HG03457 (cell line): ENCODE results near the gene LTBP1.

Source experiments
- ATAC-seq: cut with Tn5 transposase; IDR thresholded peaks from one replicate; pipeline ENCODE4 v1.9.1; 2021; ENCODE audit warnings: moderate number of reproducible peaks; ENCODE audit not compliant: unreplicated experiment

LTBP1 gene

DNA sequence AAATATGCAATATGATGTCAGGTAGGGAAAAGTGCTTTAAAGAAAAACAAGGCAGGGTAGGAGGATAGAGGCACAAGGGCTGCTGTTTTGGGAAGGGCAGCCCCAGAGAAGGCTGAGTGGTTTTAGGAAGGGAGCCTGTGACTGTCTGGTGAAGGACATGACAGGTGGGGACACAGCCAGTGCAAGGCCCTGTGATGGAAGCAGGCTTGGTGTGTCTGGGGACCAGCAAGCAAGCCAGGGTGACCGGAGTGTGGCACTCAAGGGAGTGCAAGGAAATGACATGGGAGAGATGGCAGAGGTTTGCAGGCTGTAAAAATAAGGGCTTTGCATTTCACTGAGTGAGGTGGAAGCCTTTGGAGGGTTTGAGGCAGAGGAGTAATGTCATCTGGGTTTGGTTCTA is 62.0 kb downstream of the LTBP1 start:
- no peak for ATAC-seq

DNA sequence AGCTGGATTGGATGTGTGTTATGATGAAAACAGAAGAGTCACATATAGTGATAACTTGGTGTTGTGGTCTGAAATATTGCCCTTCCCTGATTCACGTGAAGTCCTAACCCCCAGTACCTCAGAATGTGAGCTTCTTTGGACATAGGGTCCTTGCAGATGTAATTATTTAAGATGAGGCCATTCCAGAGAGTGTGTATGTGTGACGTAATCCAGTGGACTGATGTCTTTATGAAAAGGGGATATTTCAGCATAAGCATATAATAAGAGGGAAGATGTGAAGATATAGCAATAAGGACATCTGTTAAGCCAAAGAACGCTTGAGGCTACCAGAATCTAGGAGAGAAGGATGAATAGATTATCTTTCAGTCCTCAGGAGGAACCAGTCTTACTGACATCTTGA is 62.5 kb downstream of the LTBP1 start:
- ATAC-seq, result no peak

DNA sequence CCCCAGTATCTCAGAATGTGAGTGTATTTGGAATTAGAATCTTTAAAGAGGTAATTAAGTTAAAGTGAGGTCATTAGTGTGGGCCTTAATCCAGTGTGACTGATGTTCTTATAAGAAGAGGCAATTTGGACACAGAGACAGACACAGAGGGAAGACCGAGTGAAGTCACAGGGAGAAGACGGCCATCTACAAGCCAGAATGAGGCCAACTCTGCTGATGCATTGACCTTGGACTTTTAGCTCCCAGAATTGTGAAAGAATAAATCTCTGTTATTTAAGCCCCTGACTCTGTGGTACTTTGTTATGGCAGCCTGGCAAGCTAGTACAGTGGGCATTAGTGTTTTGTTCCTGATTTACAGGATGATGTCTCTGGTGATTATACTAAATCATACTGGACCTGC is 64.6 kb downstream of the LTBP1 start:
- ATAC-seq, result no peak

DNA sequence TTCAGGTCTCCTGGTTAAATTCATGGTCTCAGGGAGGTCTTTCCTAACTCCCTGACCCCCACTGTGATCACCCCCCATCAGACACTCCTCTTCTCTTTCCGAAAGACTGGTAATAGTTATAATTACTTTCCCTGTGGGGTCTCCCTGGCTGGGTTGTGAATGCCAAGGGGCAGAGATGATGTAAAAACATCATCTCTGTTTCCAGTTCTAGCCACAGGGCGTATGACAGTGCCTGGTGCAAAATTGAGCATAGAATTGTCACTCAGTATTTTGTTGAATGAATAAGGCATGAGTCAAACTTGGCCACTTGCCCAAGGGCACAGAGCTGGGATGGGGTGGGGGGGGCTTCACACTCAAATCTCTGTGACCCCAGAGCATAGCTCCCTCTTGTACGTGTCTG is 65.2 kb downstream of the LTBP1 start:
- ATAC-seq, result no peak

DNA sequence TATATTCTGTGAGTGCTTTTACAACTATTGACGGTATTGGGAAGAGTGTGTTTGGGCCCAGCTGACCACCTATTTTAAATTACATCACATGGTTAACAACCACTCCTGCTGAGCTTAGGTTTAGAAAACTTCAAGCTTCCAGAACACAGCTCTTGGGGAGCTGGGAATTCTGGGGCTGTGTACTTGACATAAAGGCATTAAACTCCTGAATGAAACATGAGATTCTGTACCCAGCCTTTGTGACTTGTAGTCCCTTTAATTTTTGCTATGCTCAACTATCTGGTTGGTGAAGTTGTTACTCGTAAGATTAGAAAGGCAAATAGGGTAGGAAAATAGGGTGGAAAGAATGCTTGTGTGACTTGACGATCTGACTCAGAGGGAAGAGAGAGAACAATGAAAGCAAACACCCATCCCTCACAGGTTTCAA is 66.9 kb downstream of the LTBP1 start:
- ATAC-seq, result no peak

DNA sequence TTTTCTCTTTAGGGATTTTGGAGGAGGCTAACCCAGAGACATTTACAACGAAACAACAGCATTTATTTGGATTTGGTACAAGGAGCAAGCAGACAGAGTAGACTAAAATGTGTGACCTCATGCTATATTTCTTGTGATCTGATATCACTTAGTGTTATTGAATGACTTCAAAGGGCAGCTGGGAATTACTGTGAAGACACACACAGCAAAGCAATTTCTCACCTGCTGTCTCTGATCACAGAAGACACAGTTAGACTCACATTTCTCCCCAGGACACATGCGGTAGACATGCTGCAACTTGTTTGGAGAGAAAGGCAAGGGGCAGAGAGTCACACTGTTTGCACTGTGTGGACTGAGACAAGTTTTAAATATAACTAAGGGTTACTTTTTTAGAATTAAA is 67.5 kb downstream of the LTBP1 start:
- ATAC-seq, result no peak

DNA sequence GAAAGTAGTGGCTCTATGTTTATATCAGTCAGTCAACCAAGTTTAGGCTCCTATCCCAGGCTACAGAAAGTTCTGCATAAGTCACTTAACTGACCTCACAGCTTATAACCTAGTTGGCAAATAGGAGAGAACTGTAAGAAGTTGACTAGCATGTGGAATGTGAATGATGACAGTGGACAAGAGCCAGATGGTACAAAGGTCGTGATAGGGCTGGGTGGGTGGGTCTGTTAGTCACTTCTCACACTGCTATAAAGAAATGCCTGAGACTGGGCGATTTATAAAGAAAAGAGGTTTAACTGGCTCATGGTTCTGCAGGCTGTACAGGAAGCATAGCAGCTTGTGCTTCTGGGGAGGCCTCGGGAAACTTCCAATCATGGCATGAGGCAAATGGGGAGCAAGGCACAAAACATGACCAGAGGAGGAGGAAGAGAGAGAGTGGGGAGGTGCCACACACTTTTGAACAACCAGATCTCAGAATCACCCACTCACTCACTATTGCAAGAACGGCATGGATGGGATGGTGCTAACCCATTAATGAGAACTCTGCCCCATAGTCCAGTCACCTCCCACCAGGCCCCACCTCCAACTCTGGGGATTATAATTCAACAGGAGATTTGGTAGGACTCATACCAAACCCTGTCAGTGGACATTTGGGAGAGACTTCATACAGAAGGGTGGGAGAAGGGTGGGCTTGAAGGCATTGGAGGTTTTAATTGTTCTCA is 68.8 kb downstream of the LTBP1 start:
- no peak for ATAC-seq

DNA sequence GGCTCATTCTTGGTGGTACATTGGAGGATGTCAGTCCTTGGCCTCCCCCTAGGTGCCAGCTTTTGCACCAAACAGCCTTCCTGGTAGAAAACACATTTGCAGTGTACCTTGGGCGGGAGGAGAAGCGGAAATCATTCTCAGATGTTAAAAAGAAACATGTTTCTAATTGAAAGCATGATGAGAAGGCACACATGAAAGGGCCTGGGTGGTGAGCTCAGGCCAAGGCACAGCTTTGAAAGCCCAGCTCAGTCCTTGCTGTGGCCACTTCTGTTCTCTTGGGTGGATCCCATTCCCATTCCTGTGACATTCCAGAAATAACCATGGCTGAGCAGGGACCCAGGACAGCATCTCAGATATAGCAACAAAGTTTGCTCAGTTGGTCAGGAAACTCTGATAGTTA is 71.5 kb downstream of the LTBP1 start:
- ATAC-seq, result no peak

DNA sequence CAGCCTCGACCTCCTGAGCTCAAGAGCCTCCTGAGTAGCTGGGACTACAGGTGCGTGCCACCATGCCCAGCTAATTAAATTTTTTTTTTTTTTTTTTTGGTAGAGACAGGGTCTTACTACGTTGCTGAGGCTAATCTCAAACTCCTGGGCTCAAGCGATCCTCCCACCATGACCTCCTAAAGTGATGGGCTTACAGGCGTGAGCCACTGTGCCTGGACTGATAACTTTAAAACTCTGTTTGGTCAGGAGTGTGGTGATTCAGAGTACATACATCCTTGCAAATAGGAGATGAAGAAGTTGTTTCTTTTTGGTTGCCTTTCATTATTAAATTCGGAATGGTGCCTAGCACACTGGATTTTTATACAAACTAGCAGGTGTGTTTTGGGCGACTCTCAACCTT is 73.0 kb downstream of the LTBP1 start:
- ATAC-seq, result no peak

DNA sequence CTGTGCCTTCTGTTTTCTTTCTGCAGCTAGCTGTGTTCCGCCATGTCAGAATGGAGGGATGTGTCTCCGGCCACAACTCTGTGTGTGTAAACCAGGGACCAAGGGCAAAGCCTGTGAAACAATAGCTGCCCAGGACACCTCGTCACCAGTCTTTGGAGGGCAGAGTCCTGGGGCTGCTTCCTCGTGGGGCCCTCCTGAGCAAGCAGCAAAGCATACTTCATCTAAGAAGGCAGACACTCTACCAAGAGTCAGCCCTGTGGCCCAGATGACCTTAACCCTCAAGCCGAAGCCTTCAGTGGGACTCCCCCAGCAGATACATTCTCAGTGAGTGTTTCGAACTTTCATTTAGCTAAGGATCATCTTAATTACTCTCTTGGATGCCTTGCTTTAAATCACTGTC is 74.1 kb downstream of the LTBP1 start:
- ATAC-seq, result no peak

DNA sequence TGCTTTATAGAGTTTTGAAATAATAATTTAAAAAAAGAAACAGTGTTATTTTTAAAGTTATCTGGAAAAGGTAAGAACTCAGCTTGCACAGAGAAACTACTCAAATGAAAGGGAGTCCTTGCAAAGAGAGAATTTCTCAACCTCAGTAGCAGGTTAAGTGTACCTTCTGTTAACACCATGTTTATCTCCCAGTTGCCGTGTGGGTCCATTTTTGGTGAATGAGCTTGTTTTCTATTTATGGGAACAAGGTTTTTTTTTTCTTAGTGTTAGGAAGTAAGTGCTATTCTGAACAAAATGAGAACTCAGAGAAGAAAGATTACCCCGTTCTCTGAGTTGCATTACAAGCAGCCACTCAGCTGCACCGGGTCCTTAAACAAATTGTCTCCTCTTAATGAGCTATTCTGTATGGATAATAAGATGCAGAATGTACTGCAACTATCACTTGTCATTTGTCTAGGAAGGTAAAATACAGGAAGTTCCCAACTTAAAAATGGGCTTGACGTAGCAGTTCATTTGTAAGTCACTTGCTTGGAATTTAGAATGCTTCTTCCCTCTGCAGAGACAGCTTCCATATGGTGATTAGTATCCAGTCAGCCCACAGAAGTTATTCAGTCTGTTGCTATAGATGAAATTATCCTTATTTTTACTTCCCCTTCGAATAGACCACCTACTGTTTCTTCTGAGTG is 74.9 kb downstream of the LTBP1 start:
- no peak for ATAC-seq

DNA sequence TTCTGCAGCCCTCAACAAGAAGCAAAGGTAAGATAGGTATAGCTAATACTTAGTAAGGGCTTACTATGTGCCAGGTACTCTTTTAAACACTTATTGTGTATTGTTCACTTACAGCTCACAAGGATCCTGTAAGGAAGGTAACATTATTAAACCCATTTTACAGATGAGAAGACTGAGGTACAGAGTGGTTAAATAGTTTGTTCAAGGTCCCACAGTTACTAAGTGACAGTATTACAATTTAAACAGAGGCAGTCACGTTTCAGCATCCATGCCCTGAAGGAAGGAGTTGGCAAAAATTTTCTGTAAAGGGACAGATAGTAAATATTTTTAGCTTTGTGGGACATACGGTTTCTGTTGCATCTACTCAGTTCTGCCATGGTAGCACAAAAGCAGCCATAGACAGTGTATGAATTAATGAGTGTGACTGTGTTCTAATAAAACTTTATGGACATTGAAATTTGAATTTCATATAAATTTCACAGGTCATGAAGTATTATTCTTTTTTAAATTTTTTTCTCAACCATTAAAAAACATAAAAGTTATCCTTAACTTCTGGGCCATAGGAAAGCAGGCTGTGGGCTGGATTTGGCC is 75.7 kb downstream of the LTBP1 start:
- ATAC-seq, result no peak

DNA sequence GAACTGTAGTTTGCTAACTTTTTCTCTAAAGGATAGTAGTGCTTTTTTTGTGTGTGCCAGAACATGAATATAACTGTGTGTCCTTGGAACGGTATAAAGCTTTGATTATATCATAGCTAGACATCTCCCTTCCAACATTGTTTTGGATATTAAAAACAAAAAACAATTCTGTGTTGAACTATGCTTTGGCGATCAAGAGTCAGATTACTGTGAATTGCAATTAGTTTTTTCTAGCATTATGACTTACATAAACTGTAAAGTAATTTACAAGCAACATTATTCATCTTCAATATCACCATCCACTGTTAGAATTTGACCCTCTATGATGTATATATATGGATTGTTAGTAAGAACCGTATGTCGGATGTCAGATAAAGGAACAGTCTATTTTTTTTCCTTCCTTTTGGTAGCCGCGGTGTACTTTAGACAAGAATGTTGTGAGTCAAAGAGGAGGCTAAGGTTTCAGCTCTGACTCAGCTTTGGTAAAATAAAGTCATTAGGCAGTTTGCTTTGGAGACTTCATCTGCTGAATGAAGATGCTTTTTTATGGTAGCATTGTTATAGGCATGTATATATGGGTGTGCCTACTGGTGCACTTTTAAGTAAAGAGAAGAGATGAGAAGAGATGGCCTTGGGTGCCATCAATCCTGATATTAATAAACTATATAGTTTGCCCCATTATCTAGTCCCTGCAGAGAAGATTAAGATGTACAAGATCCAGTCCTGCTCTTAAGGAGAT is 76.4 kb downstream of the LTBP1 start:
- no peak for ATAC-seq

DNA sequence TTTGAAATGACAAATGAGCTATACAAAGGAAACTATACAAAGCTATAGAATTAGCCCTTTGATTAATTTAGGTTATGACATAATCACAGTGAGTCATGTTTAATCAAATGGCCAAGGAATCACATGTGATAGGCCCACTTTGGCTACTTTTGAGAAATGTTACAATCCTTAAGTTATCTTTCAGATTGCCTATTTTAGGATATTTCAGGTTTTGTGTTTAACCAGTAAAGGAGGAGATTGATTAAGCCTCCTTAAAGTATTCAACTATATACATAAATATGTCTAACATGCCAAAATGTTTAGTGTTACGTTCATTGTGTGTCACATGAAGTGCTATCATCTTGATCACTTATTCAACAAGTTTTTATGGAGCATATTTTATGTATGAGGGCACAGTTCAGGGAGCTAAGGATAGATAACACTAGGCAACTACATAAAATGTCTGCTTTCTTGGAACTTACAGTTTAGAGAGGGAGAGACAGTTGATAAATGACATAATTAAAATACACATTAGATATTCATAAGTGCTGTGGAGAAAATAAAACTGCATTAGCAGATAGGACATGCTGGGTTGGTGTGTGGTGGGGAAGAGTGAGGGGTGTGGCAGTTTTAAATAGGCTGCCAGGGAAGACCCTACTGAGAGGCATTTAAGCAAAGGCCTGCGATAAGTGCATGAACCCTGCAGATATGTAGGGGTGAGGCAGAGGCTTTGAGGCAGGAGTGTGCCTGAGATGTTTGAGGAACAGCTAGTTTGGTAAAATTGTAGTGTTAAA is 77.2 kb downstream of the LTBP1 start:
- ATAC-seq, result no peak

DNA sequence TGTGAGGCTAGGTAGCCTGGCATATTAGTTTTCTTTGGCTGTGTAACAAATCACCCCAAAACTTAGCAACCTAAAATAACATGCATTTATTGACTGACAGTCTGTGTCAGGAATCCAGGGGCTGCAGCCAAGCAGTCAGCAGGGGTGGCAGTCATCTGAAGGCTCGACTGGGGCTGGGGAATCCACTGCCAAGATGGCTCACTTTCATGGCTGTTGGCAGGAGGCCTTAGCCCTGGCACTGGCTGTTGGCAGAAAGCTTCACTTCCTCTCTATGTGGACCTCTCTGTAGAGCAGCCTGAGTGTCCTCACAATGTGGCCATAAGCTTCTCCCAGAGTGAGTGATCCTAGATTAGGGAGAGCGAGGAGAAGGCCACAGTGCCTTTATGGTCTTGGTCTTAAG is 78.0 kb downstream of the LTBP1 start:
- ATAC-seq, result no peak

DNA sequence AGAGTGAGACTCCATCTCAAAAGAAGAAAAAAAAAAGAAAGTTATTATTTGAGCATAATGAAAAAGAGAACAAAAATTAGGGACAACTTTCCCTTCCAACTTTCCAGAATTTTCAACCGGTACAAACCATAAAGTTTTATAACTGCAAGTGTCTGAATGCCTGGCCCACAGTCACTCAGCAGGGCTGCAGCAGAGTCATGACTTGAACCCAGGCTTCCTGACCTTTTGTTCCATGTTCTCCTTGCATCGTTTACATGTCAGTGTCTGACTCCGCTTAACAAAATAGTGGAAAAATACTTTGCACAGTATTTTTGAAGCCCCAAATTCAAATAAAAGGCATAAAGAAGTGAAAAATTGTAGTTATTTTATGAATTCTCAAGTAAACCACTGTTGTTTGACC is 82.7 kb downstream of the LTBP1 start:
- ATAC-seq, result no peak

DNA sequence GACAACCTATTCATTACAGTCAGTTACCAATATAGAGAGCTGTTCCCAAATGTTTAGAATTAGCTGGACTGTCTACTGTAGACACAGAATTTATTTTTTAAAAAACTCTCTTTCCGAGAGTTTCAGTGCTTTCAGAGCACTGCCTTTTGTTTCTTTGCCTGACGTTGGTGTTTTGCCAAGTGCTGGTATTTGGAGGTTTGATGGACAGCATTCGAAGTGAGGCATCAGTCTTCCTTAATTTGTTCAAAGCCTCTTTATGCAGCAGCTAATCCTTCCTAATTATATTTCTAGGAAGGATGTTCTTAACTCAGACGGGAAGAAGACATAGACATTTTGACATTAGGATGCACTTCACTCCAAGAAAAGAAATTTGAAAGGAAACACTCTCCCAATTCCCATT is 83.2 kb downstream of the LTBP1 start:
- no peak for ATAC-seq

DNA sequence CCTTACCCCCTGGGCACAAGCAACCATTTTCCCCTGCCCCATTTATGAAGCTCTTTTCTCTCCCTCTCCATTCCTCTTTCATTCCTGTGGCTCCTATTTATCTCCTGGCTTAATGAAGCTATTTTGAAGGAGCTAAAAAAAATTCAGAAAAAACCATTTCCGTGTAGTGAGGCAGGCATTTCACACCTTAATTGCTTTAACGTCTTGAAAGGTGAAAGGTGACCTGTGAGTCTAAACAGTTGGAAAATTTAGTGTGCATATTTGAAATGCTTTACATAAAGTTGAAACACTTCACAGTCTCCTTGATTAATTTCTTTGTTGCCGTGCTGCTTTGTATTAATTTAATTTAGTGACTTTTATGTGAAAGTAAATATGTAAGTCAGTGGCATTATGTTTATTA is 83.6 kb downstream of the LTBP1 start:
- ATAC-seq, result no peak

DNA sequence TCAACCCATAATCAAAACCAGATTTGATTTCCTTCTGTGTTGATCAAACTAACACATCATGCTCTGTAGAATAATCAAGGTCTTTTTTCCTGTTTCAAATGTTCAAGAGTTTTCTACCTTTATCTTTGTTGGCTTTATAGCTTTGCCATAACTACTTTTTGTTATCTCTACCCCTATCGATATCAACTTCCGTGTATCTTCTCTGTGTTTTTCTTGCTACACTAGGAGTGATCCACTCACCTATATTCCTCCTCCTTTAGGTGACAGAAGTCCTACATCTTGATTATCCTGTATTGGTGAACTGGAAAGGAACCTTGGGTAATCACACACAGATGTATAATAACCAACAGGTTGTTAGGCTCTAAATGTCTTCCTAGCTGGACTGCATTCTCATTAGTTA is 85.5 kb downstream of the LTBP1 start:
- ATAC-seq, result no peak

DNA sequence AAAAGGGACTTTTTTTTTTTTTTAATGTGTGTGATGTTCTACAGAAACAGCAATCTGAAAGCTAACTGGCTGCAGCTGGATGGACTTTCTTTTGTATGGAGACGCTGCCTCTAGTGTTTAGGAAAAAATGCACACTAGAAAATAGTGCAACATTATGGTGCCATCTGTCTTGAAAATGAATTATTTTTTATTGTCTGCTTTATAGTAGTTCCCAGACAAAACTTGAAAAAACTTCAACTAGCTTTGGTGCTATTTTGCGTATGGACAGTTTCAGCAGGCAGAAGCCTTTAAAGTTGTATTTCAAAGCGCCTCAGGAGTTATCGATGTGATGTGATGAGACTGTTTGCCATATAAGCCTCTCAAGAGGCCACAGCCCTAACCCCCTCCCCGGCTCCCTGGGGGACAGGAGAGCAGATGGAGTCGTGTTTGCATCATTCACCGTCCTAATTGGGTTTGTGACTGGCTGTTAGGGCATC is 86.9 kb downstream of the LTBP1 start:
- no peak for ATAC-seq

DNA sequence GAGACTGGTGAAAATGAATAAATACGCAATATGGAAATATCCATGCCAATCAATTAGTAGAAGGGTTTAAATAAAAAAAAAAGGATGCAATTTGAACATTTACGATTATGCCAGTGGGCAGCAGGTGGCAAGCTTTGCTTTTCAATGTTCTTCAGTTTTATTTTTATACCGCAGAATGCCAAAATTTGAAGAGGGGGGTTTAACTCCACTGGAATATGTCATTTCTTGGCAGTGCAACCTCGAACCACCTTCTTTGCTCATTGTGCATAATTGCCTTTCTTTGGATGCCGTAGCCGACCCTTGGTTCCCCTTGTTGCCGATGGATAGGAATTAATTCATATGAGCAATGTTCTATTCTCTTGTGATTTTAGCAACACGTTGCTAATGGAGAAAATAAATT is 88.0 kb downstream of the LTBP1 start:
- ATAC-seq, result no peak
